A549 (cell line): ENCODE measurements around the gene TBC1D22A. TPM values are rescaled to one million over a fixed set of nuclear protein-coding genes. Genes with fewer than 3 reads are reported as not detected.

ENCODE experiments used
- ATAC-seq, 2 experiments: fragments of 200-7000 bp in 1 of 2; fragments of >200 bp in 1 of 2; cut with Nextera tagmentation in 1 of 2; cut with Tn5 transposase in 1 of 2; 3 replicates each; pipeline versions ENCODE4 v1.8.0 to v1.9.1; 2018 to 2020; ENCODE audit warnings: mild to moderate bottlenecking in 1 of 2, moderate library complexity in 1 of 2
- CTCF ChIA-PET: fragments of 300-600 bp; sonication (Branson Sonifier 250); formaldehyde crosslinking; extraction: SDS; loops from one replicate; lab custom pipeline; 2021; ENCODE audit warnings: antibody characterized with exemption, inconsistent platforms; lab: Yijun Ruan, JAX
- POLR2A ChIA-PET: fragments of 350-600 bp; formaldehyde crosslinking; extraction: SDS; loops from one replicate; lab custom pipeline; 2021; ENCODE audit warnings: antibody characterized with exemption, inconsistent platforms; lab: Yijun Ruan, JAX
- DNase-seq, 2 experiments: peaks; one replicate each; pipeline versions ENCODE4 v3.0.0 to v3.0.0-alpha.2; 2011 to 2016; ENCODE audit warnings: low read depth in 1 of 2, low spot score in 1 of 2
- FAIRE-seq: peaks from 2 replicates; lab custom pipeline; 2011; peaks lifted over from hg19 to GRCh38; lab: Jason Lieb, UNC
- H3K27ac ChIP-seq, 2 experiments: fragments of >200 bp; sonication (Bioruptor Twin); formaldehyde crosslinking; 3 replicates each; pipeline ENCODE4 v1.5.1; 2016 to 2017
- H3K4me1 ChIP-seq: fragments of >200 bp; sonication (Bioruptor Twin); formaldehyde crosslinking; 3 replicates; pipeline ENCODE4 v1.6.1; 2016
- H3K4me2 ChIP-seq: fragments of >200 bp; sonication (Bioruptor Twin); formaldehyde crosslinking; 3 replicates; pipeline ENCODE4 v1.6.1; 2016
- H3K4me3 ChIP-seq: fragments of >200 bp; sonication (Bioruptor Twin); formaldehyde crosslinking; 3 replicates; pipeline ENCODE4 v1.5.1; 2016
- H3K9me3 ChIP-seq: fragments of >200 bp; sonication (Bioruptor Twin); formaldehyde crosslinking; 3 replicates; pipeline ENCODE4 v1.6.1; 2016
- BCL3 ChIP-seq: fragments of >200 bp; sonication (Bioruptor Twin); formaldehyde crosslinking; IDR thresholded peaks from 3 replicates; pipeline ENCODE4 v1.6.1; 2016
- EHMT2 ChIP-seq: fragments of 200-600 bp; sonication (generic); IDR thresholded peaks from 2 replicates; pipeline ENCODE4 v1.6.1; 2016; ENCODE audit warnings: antibody characterized with exemption, low read depth, mild to moderate bottlenecking, moderate library complexity
- ESRRA ChIP-seq: fragments of 150-350 bp; IDR thresholded peaks from 2 replicates; pipeline ENCODE4 v1.6.1; 2014; ENCODE audit warnings: mild to moderate bottlenecking, low read length, borderline replicate concordance
- FOSB ChIP-seq: fragments of 250-450 bp; sonication (Bioruptor Pico); IDR thresholded peaks from 2 replicates; pipeline ENCODE4 v1.5.0; 2020; ENCODE audit warnings: mild to moderate bottlenecking, moderate library complexity
- HMGXB4 ChIP-seq: fragments of 250-450 bp; sonication (Bioruptor Pico); IDR thresholded peaks from 2 replicates; pipeline ENCODE4 v1.5.0; 2021; ENCODE audit warnings: mild to moderate bottlenecking, moderate library complexity, borderline replicate concordance
- HOXA7 ChIP-seq: fragments of 250-450 bp; sonication (Bioruptor Pico); IDR thresholded peaks from 2 replicates; pipeline ENCODE4 v1.5.0; 2020; ENCODE audit warnings: mild to moderate bottlenecking, moderate library complexity
- MAZ ChIP-seq: fragments of 150-350 bp; IDR thresholded peaks from 2 replicates; pipeline ENCODE4 v1.6.1; 2014; ENCODE audit warnings: antibody characterized with exemption, low read depth, low read length, borderline replicate concordance
- NFE2L2 ChIP-seq: fragments of 150-350 bp; conservative IDR thresholded peaks from 2 replicates; pipeline ENCODE4 v1.6.1; 2014; ENCODE audit warnings: low read length
- NPAS2 ChIP-seq: fragments of 250-450 bp; sonication (Bioruptor Pico); IDR thresholded peaks from 2 replicates; pipeline ENCODE4 v1.8.0; 2022; ENCODE audit warnings: mild to moderate bottlenecking, moderate library complexity, borderline replicate concordance
- NR3C1 ChIP-seq: fragments of >200 bp; sonication (Bioruptor Twin); formaldehyde crosslinking; IDR thresholded peaks from 3 replicates; pipeline ENCODE4 v1.6.1; 2017
- POLR2AphosphoS2 ChIP-seq: conservative IDR thresholded peaks from 2 replicates; pipeline ENCODE4 v1.6.1; 2012; ENCODE audit warnings: low read length, improper control_type of control experiment, inconsistent platforms
- RARB ChIP-seq: fragments of 250-450 bp; sonication (Bioruptor Pico); IDR thresholded peaks from 2 replicates; pipeline ENCODE4 v1.8.0; 2021; ENCODE audit warnings: mild to moderate bottlenecking, moderate library complexity
- RFX5 ChIP-seq: fragments of 450-650 bp; IDR thresholded peaks from 2 replicates; pipeline ENCODE4 v1.7.1; 2014; ENCODE audit warnings: antibody characterized with exemption, mild to moderate bottlenecking, moderate library complexity
- SREBF2 ChIP-seq: fragments of 450-650 bp; IDR thresholded peaks from 2 replicates; pipeline ENCODE4 v1.6.1; 2014; ENCODE audit warnings: mild to moderate bottlenecking, moderate library complexity
- TFCP2L1 ChIP-seq: fragments of 250-450 bp; sonication (Bioruptor Pico); IDR thresholded peaks from 2 replicates; pipeline ENCODE4 v1.5.0; 2021; ENCODE audit warnings: mild to moderate bottlenecking
- ZC3H11A ChIP-seq: fragments of 450-650 bp; IDR thresholded peaks from 2 replicates; pipeline ENCODE4 v1.6.1; 2014; ENCODE audit warnings: antibody characterized with exemption, mild to moderate bottlenecking
- ZNF302 ChIP-seq: fragments of 250-450 bp; sonication (Bioruptor Pico); IDR thresholded peaks from 2 replicates; pipeline ENCODE4 v1.9.0; 2021; ENCODE audit warnings: inconsistent platforms, mild to moderate bottlenecking, moderate library complexity
- WGBS: methylation state at CpG from one replicate; pipeline ENCODE4 v1.1.6; 2017; ENCODE audit errors: missing lambda C conversion rate; 5-methylcytosine and 5-hydroxymethylcytosine counted together
- polyA plus RNA-seq, 4 experiments: library from polyadenylated mRNA; depleted of rRNA in 3 of 4; stranded (reverse); fragments of >200 nt; fragmentation: RNase III in 1 of 4; extraction: RNeasy Plus Mini Kit Qiagen cat#74134 plus additional on column Dnase treatment in 1 of 4; gene quantifications; 2 replicates in 3 of 4; 3 replicates in 1 of 4; pipeline ENCODE4 v1.2.3, GENCODE V29; 2011 to 2017
- TF ChIP-seq, protein P1 (sequence below): fragments of >200 bp; sonication (Bioruptor Twin); formaldehyde crosslinking; IDR thresholded peaks from 3 replicates; pipeline ENCODE4 v1.5.1; 2016
- TF ChIP-seq, protein P2 (sequence below): IDR thresholded peaks from 2 replicates; pipeline ENCODE4 v1.6.1; 2012
- TF ChIP-seq, protein P3 (sequence below): IDR thresholded peaks from 2 replicates; pipeline ENCODE4 v1.6.1; 2012

Gene TBC1D22A
- polyA plus RNA-seq, 2 of the 4 experiments (the other 2 are of a cell fraction): 8.9 to 10.8 TPM

- ATAC-seq (no peak), DNase-seq (no peak), FAIRE-seq (no peak)
- TF ChIP-seq POLR2AphosphoS2 (no peak), ZC3H11A (no peak), RARB (no peak), ESRRA (no peak), NR3C1 (no peak), ZNF302 (CRISPR knock-in tag) (no peak), TFCP2L1 (CRISPR knock-in tag) (no peak), HMGXB4 (CRISPR knock-in tag) (no peak), RFX5 (no peak), NPAS2 (CRISPR knock-in tag) (no peak), EHMT2 (no peak), BCL3 (no peak)
- TF ChIP-seq, protein P1, sequence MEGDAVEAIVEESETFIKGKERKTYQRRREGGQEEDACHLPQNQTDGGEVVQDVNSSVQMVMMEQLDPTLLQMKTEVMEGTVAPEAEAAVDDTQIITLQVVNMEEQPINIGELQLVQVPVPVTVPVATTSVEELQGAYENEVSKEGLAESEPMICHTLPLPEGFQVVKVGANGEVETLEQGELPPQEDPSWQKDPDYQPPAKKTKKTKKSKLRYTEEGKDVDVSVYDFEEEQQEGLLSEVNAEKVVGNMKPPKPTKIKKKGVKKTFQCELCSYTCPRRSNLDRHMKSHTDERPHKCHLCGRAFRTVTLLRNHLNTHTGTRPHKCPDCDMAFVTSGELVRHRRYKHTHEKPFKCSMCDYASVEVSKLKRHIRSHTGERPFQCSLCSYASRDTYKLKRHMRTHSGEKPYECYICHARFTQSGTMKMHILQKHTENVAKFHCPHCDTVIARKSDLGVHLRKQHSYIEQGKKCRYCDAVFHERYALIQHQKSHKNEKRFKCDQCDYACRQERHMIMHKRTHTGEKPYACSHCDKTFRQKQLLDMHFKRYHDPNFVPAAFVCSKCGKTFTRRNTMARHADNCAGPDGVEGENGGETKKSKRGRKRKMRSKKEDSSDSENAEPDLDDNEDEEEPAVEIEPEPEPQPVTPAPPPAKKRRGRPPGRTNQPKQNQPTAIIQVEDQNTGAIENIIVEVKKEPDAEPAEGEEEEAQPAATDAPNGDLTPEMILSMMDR: no peak
- TF ChIP-seq, protein P2, sequence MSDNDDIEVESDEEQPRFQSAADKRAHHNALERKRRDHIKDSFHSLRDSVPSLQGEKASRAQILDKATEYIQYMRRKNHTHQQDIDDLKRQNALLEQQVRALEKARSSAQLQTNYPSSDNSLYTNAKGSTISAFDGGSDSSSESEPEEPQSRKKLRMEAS: no peak
- Histone ChIP-seq H3K9me3 (no peaks in the 10 kb centered on the region), H3K4me3 (no peak overlapping the region), H3K4me1 (no peaks in the 10 kb centered on the region), H3K27ac (no peak overlapping the region), H3K4me2 (no peak overlapping the region)
- WGBS: 90% methylated on average over 31 of the region's 31 CpGs
- CTCF ChIA-PET: no interaction called here
- POLR2A ChIA-PET: no interaction called here
Measured at GRCh38 chr22:47155131-47155885, 392.9 kb downstream of the TBC1D22A start.

DNA sequence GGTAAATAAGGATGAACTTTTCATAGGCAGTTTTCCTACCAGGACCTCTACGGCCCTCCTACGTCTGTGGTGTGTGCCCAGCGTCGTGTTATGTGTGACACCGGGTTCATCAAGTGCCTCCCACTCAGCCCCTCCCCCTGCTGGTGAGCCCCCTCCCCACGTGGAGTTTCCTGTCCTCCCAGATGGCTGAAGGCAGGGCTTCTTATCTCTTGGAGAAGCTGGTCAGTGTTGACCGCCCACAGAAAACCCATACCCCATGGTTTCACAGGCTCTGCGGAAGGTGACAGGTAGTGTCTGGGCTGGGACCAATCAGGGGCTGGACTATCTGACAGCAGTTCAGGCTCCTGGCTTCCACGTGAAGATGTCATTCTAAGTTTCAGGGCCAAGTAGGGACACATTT is 393.5 kb downstream of the TBC1D22A start:
- no peak for FAIRE-seq
- CTCF ChIA-PET: no interaction called here

More for the DNA sequence above, 393.5 kb downstream of the TBC1D22A start:
- Histone ChIP-seq H3K9me3 (no peaks in the 10 kb centered on the region), H3K27ac (no peak overlapping the region), H3K4me2 (no peak overlapping the region), H3K4me3 (no peak overlapping the region), H3K4me1 (no peaks in the 10 kb centered on the region)
- POLR2A ChIA-PET: no interaction called here
- WGBS: 74% methylated on average over 6 of the region's 9 CpGs
- no peak for TF ChIP-seq MAZ
- no peak for TF ChIP-seq SREBF2
- TF ChIP-seq NFE2L2: no peak
- TF ChIP-seq NPAS2 (CRISPR knock-in tag): no peak
- TF ChIP-seq, protein P3, sequence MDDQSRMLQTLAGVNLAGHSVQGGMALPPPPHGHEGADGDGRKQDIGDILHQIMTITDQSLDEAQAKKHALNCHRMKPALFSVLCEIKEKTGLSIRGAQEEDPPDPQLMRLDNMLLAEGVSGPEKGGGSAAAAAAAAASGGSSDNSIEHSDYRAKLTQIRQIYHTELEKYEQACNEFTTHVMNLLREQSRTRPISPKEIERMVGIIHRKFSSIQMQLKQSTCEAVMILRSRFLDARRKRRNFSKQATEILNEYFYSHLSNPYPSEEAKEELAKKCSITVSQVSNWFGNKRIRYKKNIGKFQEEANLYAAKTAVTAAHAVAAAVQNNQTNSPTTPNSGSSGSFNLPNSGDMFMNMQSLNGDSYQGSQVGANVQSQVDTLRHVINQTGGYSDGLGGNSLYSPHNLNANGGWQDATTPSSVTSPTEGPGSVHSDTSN: no peak
- TF ChIP-seq FOSB (CRISPR knock-in tag): no peak
- no peak for TF ChIP-seq EHMT2
- no peak for TF ChIP-seq HOXA7
- no peak for ATAC-seq
- DNase-seq: no peak
